Spleen (tissue), 11 donors: ENCODE data around the gene SKIDA1. TPM values are rescaled to one million over a fixed set of nuclear protein-coding genes. Genes with fewer than 3 reads are reported as not detected.

Experiments used
- DNase-seq: peaks from one replicate; pipeline ENCODE4 v3.0.0-alpha.2; 2020
- H3K27ac ChIP-seq, 8 donors: fragments of 200-600 bp; sonication (generic) in 7 of 8; 1 replicate in 4 of 8; 2 replicates in 4 of 8; pipeline versions ENCODE4 v1.5.0 to v1.8.0; 2016 to 2021; ENCODE audit warnings: inconsistent platforms in 4 of 8, mild to moderate bottlenecking in 4 of 8, moderate library complexity in 1 of 8
- H3K27me3 ChIP-seq, 7 donors: fragments of 200-600 bp; sonication (generic) in 6 of 7; replicated peaks in 1 of 7; 1 replicate in 4 of 7; 2 replicates in 3 of 7; pipeline versions ENCODE4 v1.5.0 to v1.8.0; 2016 to 2021; ENCODE audit warnings: inconsistent platforms in 3 of 7, mild to moderate bottlenecking in 1 of 7
- H3K36me3 ChIP-seq, 6 donors: fragments of 200-600 bp; sonication (generic) in 5 of 6; 1 replicate in 4 of 6; 2 replicates in 2 of 6; pipeline versions ENCODE4 v1.5.0 to v1.8.0; 2016 to 2021; ENCODE audit warnings: inconsistent platforms in 2 of 6
- H3K4me1 ChIP-seq, 6 donors: fragments of 200-600 bp; sonication (generic) in 5 of 6; 1 replicate in 3 of 6; 2 replicates in 3 of 6; pipeline versions ENCODE4 v1.5.0 to v1.8.0; 2016 to 2021; ENCODE audit warnings: inconsistent platforms in 3 of 6
- H3K4me3 ChIP-seq, 8 donors: fragments of 200-600 bp; sonication (generic) in 7 of 8; 1 replicate in 4 of 8; 2 replicates in 4 of 8; pipeline versions ENCODE4 v1.5.0 to v1.8.0; 2016 to 2021; ENCODE audit warnings: inconsistent platforms in 4 of 8, mild to moderate bottlenecking in 4 of 8, moderate library complexity in 2 of 8
- H3K9me3 ChIP-seq, 8 donors: fragments of 200-600 bp; sonication (generic) in 7 of 8; 1 replicate in 4 of 8; 2 replicates in 4 of 8; pipeline versions ENCODE4 v1.5.0 to v1.8.0; 2016 to 2021; ENCODE audit warnings: inconsistent platforms in 4 of 8
- CTCF ChIP-seq, 11 experiments: fragments of 200-600 bp in 7 of 11; fragments of 450-650 bp in 4 of 11; sonication (generic) in 4 of 11; IDR thresholded peaks in 8 of 11; conservative IDR thresholded peaks in 3 of 11; 1 replicate in 7 of 11; 2 replicates in 4 of 11; pipeline versions ENCODE4 v1.4.0 to v1.8.0; 2016 to 2021; ENCODE audit warnings: antibody characterized with exemption in 11 of 11, inconsistent platforms in 4 of 11, mild to moderate bottlenecking in 1 of 11
- POLR2A ChIP-seq, 3 donors: fragments of 450-650 bp; IDR thresholded peaks; one replicate each; pipeline ENCODE4 v1.5.1; 2017; ENCODE audit warnings: antibody characterized with exemption in 3 of 3, mild to moderate bottlenecking in 1 of 3
- POLR2AphosphoS5 ChIP-seq, 3 donors: sonication (generic); formaldehyde crosslinking; IDR thresholded peaks; one replicate each; pipeline ENCODE4 v1.5.1; 2017; ENCODE audit warnings: antibody characterized with exemption in 3 of 3
- WGBS, 5 donors: extraction: QIAGEN DNeasy Blood & Tissue Kit in 3 of 5; methylation state at CpG; one replicate each; pipeline versions ENCODE4 v1.1.5 to v1.1.7; 2013 to 2018; 5-methylcytosine and 5-hydroxymethylcytosine counted together
- intact Hi-C: fragments of 100-400 bp; cut with DNase I; formaldehyde crosslinking; loops from one replicate; pipeline ENCODE4 v1.15.0; 2023; ENCODE audit warnings: low total_unique reads
- polyA plus RNA-seq, 3 donors: library from polyadenylated mRNA; stranded (reverse); fragments of 200-250 nt; gene quantifications; one replicate each; pipeline ENCODE4 v1.2.1, GENCODE V29; 2013
- total RNA-seq, 7 donors: library from RNA; depleted of rRNA in 3 of 7; stranded (reverse); fragments of >200 nt in 3 of 7; fragmentation: NEBNext Ultra II Directional in 4 of 7; extraction: Animal tissue kit (Norgen Biotek cat#: 25700) in 4 of 7; gene quantifications; one replicate each; pipeline versions ENCODE4 v1.1.0 to v1.2.1, GENCODE V29; 2016 to 2021
- donor health status: healthy with polysubstance abuse.
- donor health status: DM: no; HTN: no; CAD: no; lungs with moderate emphysema.
- donor health status: DM: no; HTN: no; CAD: no.
- donor health status: Bipolar disorder and iron deficiency.
- donor health status: healthy.
- donor health status: DM: no; HTN: no; CAD: no.
- donor health status: DM: yes; HTN: yes; CAD: no.

The SKIDA1 gene
- total and polyA plus RNA-seq, 10 donors, result 0.14 to 0.91 (median 0.44) TPM; not detected in 1

DNA sequence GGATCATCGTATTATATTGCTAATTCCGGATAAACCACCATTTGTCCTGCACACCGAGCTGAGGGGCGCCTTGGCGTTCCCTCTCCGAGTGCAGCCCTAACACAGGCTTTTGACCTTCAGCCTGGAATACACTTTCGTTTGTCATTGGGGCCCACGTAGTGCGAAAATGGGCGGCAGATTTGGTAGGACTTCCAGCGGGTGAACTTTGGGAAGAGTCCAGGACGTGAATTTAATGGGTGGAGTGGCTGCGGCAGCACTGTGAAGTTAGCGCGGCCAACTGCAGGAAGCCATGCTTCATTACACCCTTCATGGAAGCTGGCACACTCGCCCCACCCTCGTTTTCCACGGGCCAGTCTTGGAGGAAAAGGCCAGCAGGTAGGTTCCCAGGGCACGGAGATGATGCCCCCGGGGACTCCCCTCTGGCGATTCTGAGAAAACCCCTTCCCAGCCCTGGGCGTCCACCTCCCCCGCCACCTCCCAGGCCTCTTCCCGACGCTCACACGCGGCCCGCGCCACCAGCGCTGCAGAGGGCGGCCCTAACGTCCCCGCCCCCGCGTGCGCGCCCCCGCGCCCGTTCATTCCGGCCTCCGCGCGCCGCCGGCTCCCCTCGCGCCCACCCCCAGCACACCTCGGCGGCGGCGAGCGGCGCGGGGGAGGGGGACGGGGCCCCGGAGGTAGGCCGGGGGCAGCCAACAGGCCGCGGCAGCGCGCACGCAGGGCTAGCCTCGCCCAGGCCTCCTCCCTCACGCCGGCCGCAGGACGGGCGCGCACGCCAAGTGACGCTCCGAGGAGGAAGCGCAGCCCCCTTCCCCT lies 8.2 kb upstream of the SKIDA1 start, which contains the start of gene MLLT10:
Gene MLLT10, plus strand, starts transcription at position 766 of the 813 bp plus-strand sequence. CDS start 413 bp downstream, outside the sequence.
- peak within 1 kb of the TSS; percentile 64 to 90 (median 76) for H3K4me3 ChIP-seq
- WGBS, 5 donors, result 0 to 2% (median 1%) methylated on average over 33 to 74 of the region's 74 CpGs
- H3K4me1 ChIP-seq, result peaks cover 10 to 43% (median 27%) of the 10 kb centered on the region in 6 donors
- H3K27ac ChIP-seq, result peak within 1 kb of the TSS; percentile 93 to 97 (median 96)
- TF ChIP-seq POLR2A (IDR thresholded peaks at IDR 0.05) (peak in 2 of 3 donors; percentile 14 to 37), POLR2AphosphoS5 (IDR thresholded peaks at IDR 0.05) (peak; percentile 82 to 92 (median 90)), CTCF (IDR thresholded peaks at IDR 0.05 in 8 of 11, conservative IDR thresholded peaks at IDR 0.05 in 3 of 11) (peak in 6 of 11 experiments; percentile 21 to 50 (median 36))
- intact Hi-C loops, result no loop called here
- peaks cover 0 to 24% (median 7%) of the 10 kb centered on the region in 6 donors for H3K36me3 ChIP-seq
- peaks cover 0 to 3% (median 0%) of the 10 kb centered on the region in 7 donors for H3K27me3 ChIP-seq
- no peaks in the 10 kb centered on the region for H3K9me3 ChIP-seq
- DNase-seq, result peak; percentile 99

- no peak for TF ChIP-seq POLR2AphosphoS5 (IDR thresholded peaks at IDR 0.05)
- no peak for TF ChIP-seq CTCF (IDR thresholded peaks at IDR 0.05 in 8 of 11, conservative IDR thresholded peaks at IDR 0.05 in 3 of 11)
- no peak for TF ChIP-seq POLR2A (IDR thresholded peaks at IDR 0.05)
- peaks cover 0 to 16% (median 6%) of the 10 kb centered on the region in 6 donors for H3K36me3 ChIP-seq
- intact Hi-C loops, result no loop called here
- WGBS, 5 donors, result 27 to 38% (median 33%) methylated on average over 10 of the region's 10 CpGs
- H3K27ac ChIP-seq, result peak overlapping the region; percentile 93 to 97 (median 96)
- no peaks in the 10 kb centered on the region for H3K9me3 ChIP-seq
- H3K27me3 ChIP-seq, result peaks cover 0 to 11% (median 0%) of the 10 kb centered on the region in 7 donors
- peak overlapping the region; percentile 44 to 90 (median 76) for H3K4me3 ChIP-seq
- DNase-seq, result no peak
- peaks cover 10 to 50% (median 31%) of the 10 kb centered on the region in 6 donors for H3K4me1 ChIP-seq
Observed at GRCh38 chr10:21532694-21533466, 7.4 kb upstream of the SKIDA1 start.

DNA sequence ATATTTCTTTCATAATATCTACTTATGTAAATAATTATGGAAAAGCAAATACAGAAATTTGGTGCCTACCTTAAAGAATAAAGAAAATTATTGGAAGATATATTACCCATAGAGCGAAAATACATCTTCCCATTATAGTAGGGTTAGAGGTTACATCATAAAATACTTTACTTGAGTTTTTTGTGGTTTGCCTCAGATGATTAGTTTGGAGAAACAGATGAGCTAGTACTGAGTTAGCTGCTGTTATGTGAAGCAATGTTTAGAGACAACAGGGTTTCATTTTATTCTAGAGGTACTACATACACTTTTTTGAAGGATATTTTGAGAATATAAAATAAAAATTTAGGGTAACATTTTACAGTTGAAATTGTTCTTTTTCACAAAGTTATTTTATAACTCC lies 5.7 kb upstream of the SKIDA1 start:
- Histone ChIP-seq H3K4me1 (peaks cover 10 to 56% (median 38%) of the 10 kb centered on the region in 6 donors), H3K4me3 (no peak overlapping the region), H3K27ac (peak overlapping the region in 4 of 8 donors; percentile 5 to 97 (median 24)), H3K27me3 (peaks cover 0 to 28% (median 0%) of the 10 kb centered on the region in 7 donors), H3K36me3 (no peaks in the 10 kb centered on the region), H3K9me3 (no peaks in the 10 kb centered on the region)
- no peak for TF ChIP-seq CTCF (IDR thresholded peaks at IDR 0.05 in 8 of 11, conservative IDR thresholded peaks at IDR 0.05 in 3 of 11)
- TF ChIP-seq POLR2A (IDR thresholded peaks at IDR 0.05), result no peak
- TF ChIP-seq POLR2AphosphoS5 (IDR thresholded peaks at IDR 0.05), result no peak
- intact Hi-C loops, result no loop called here
- 35 to 72% (median 67%) methylated on average over 1 of the region's 1 CpG for WGBS, 5 donors
- DNase-seq, result no peak
